Stimulated activated CD4-positive, alpha-beta T cell treated with anti-CD3 and anti-CD28 coated beads, Interleukin-4, amount 100 ng/mL, for 48 hours (primary cell): ENCODE measurements around the gene PLCB1.
"Not testable (repeated sequence)": the region's sequence is repeated elsewhere in the genome, so short reads cannot be mapped to it uniquely, and the experiment has no call there.

Experiments used
- DNase-seq, 2 donors: peaks; one replicate each; pipeline ENCODE4 v3.0.0-alpha.2; 2020; ENCODE audit warnings: low read depth in 2 of 2

PLCB1 gene

GRCh38 chr20:8334641-8335040 is 202.6 kb downstream of the PLCB1 start:
- DNase-seq = no peak

GRCh38 chr20:8335059-8335458 is 203.0 kb downstream of the PLCB1 start:
- no peak for DNase-seq

GRCh38 chr20:8335495-8336195 is 203.6 kb downstream of the PLCB1 start:
- no peak for DNase-seq

- DNase-seq = no peak
Measured at GRCh38 chr20:8339349-8339748, 207.3 kb downstream of the PLCB1 start.

GRCh38 chr20:8342391-8342790 is 210.3 kb downstream of the PLCB1 start:
- DNase-seq = no peak

- no peak for DNase-seq
Measured at GRCh38 chr20:8344106-8344505, 212.0 kb downstream of the PLCB1 start.

GRCh38 chr20:8344631-8345030 is 212.6 kb downstream of the PLCB1 start:
- DNase-seq = no peak

- no peak for DNase-seq
Measured at GRCh38 chr20:8346700-8347270, 214.7 kb downstream of the PLCB1 start.

- DNase-seq = not testable (repeated sequence)
Measured at GRCh38 chr20:8350225-8350624, 218.2 kb downstream of the PLCB1 start.

GRCh38 chr20:8352486-8352885 is 220.4 kb downstream of the PLCB1 start:
- no peak for DNase-seq

- DNase-seq = no peak
Measured at GRCh38 chr20:8353512-8353911, 221.4 kb downstream of the PLCB1 start.

GRCh38 chr20:8355453-8355852 is 223.4 kb downstream of the PLCB1 start:
- no peak for DNase-seq

GRCh38 chr20:8356806-8357205 is 224.7 kb downstream of the PLCB1 start:
- DNase-seq = no peak

- DNase-seq = no peak
Measured at GRCh38 chr20:8357703-8358102, 225.6 kb downstream of the PLCB1 start.

GRCh38 chr20:8360035-8360434 is 228.0 kb downstream of the PLCB1 start:
- DNase-seq = no peak

GRCh38 chr20:8361006-8361652 is 229.1 kb downstream of the PLCB1 start:
- peak in 1 of 2 donors; percentile 9 for DNase-seq

- no peak for DNase-seq
Measured at GRCh38 chr20:8361779-8362178, 229.7 kb downstream of the PLCB1 start.

- DNase-seq = no peak
Measured at GRCh38 chr20:8362457-8362856, 230.4 kb downstream of the PLCB1 start.

GRCh38 chr20:8363970-8364733 is 232.1 kb downstream of the PLCB1 start:
- no peak for DNase-seq

GRCh38 chr20:8364734-8365078 is 232.6 kb downstream of the PLCB1 start:
- DNase-seq = no peak

- no peak for DNase-seq
Measured at GRCh38 chr20:8365634-8366033, 233.6 kb downstream of the PLCB1 start.

- DNase-seq = no peak
Measured at GRCh38 chr20:8366303-8366923, 234.3 kb downstream of the PLCB1 start.
